ENCODE measurements around the gene OR6N2. TPM values are rescaled to one million over a fixed set of nuclear protein-coding genes. Genes with fewer than 3 reads are reported as not detected.

The OR6N2 gene
- total RNA-seq, 1 donor from 2014 or later: not detected

GRCh38 chr1:158793604-158794003 lies 12.6 kb upstream of the OR6N2 start:
- no peak for DNase-seq (ENCODE audit: low spot score)
- intact Hi-C loops (cut with DNase I): no loop called here
- ATAC-seq: no peak

- intact Hi-C loops (cut with DNase I): no loop called here
- ATAC-seq (no peak), DNase-seq (ENCODE audit: low spot score) (no peak)
Measured at GRCh38 chr1:158771950-158772866, 8.8 kb downstream of the OR6N2 start, which contains the start of gene OR6N1. Gene OR6N1, minus strand, starts transcription at chr1:158772195. Its CDS starts 5,513 bp downstream, at chr1:158766682.

GRCh38 chr1:158754420-158754819 lies 26.6 kb downstream of the OR6N2 start, which contains the start of gene OR6K6:
Gene OR6K6, plus strand, starts transcription at chr1:158754720. Its CDS starts 168 bp downstream, at chr1:158754888.
- ATAC-seq: no peak
- no peak for DNase-seq (ENCODE audit: low spot score)
- intact Hi-C loops (cut with DNase I): no loop called here

- no peak for ATAC-seq
- intact Hi-C loops (cut with DNase I): no loop called here
- DNase-seq (ENCODE audit: low spot score): no peak
Measured at GRCh38 chr1:158752155-158752712, 28.8 kb downstream of the OR6N2 start.

- intact Hi-C loops (cut with DNase I): no loop called here
- ATAC-seq (no peak), DNase-seq (ENCODE audit: low spot score) (no peak)
Measured at GRCh38 chr1:158735848-158736247, 45.2 kb downstream of the OR6N2 start.

- intact Hi-C loops (cut with DNase I): no loop called here
- no peak for ATAC-seq
- no peak for DNase-seq (ENCODE audit: low spot score)
Measured at GRCh38 chr1:158732524-158732923, 48.5 kb downstream of the OR6N2 start.

- no peak for ATAC-seq
- intact Hi-C loops (cut with DNase I): no loop called here
Measured at GRCh38 chr1:158731707-158732106, 49.3 kb downstream of the OR6N2 start.

GRCh38 chr1:158730453-158730852 lies 50.6 kb downstream of the OR6N2 start:
- intact Hi-C loops (cut with DNase I): no loop called here
- no peak for DNase-seq (ENCODE audit: low spot score)

More at GRCh38 chr1:158731707-158732106, 49.3 kb downstream of the OR6N2 start:
- DNase-seq (ENCODE audit: low spot score): no peak

GRCh38 chr1:158728510-158729225 lies 52.3 kb downstream of the OR6N2 start:
- DNase-seq (ENCODE audit: low spot score): no peak
- intact Hi-C loops (cut with DNase I): no loop called here
- ATAC-seq: no peak

More at GRCh38 chr1:158730453-158730852, 50.6 kb downstream of the OR6N2 start:
- ATAC-seq: no peak

GRCh38 chr1:158724442-158724841 lies 56.6 kb downstream of the OR6N2 start:
- ATAC-seq (no peak), DNase-seq (ENCODE audit: low spot score) (no peak)
- intact Hi-C loops (cut with DNase I): no loop called here

Other genes with a start within 250 kb of the OR6N2 start
- gene OR6Y1, start 226.8 kb downstream of the OR6N2 start, total RNA-seq: not detected
- gene OR6P1, start 210.6 kb downstream of the OR6N2 start, total RNA-seq: not detected
- not detected for gene OR10X1, start 201.3 kb downstream of the OR6N2 start, total RNA-seq
- not detected for gene OR10Z1, start 175.9 kb downstream of the OR6N2 start, total RNA-seq
- gene SPTA1, start 94.5 kb downstream of the OR6N2 start, total RNA-seq: 3.8 TPM
- not detected for gene OR6K2, start 80.6 kb downstream of the OR6N2 start, total RNA-seq
- gene OR6K3, start 60.5 kb downstream of the OR6N2 start, total RNA-seq: not detected
- gene OR6K6, start 26.5 kb downstream of the OR6N2 start, total RNA-seq: not detected
- gene OR6N1, start 9.0 kb downstream of the OR6N2 start, total RNA-seq: not detected
- 27.8 TPM for gene MNDA, start 50.1 kb upstream of the OR6N2 start, total RNA-seq
- gene PYHIN1, start 150.3 kb upstream of the OR6N2 start, total RNA-seq: 7.8 TPM
- gene IFI16, start 228.7 kb upstream of the OR6N2 start, total RNA-seq: 160 TPM